ENCODE measurements around the gene PPP1R2.
"Not testable (repeated sequence)": the region's sequence is repeated elsewhere in the genome, so short reads cannot be mapped to it uniquely, and the experiment has no call there.

PPP1R2 gene

DNA sequence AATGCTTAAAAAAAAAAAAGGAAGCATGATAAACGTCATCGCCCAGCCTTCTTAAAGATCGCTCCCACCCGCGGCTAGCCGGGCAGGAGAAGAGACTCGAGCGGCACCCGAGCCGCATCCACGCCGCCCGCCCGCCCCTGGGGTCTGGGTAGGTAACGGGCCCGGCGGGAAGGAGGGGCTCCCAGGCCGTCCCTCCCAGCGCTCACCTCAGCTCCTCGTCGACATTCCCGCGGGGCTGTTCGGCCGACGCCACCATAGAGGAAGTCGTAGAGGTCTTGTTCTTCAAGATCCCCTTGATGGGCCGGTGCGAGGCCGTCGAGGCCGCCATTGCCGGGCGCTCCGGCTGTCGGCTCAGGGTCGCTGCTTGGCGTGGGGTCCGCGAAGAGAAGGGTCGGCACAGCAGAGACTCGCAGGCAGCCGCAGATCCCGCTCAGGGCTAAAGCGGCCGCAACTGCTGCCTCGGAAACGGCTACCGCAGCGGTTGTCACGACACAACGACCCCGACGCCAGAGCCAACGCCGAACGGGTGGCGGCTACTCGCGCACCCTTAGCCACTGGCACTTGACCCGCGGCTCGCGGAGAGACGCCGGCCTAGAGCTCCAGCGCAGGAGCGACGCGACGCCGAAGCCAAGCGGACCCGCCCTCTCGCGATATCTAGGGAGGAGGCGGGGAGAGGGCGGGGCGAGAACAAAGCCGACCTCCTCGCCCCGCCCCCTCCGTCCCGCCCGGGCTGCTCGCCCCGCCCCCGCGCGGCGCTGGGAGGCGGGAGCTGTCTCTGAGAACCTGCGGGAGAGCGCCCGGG is at the start of gene PPP1R2:
PPP1R2 (minus strand) TSS at position 628 of the 802 bp plus-strand sequence; CDS start at position 328, 300 bp downstream.
- DNase-seq: peak; percentile 94

DNA sequence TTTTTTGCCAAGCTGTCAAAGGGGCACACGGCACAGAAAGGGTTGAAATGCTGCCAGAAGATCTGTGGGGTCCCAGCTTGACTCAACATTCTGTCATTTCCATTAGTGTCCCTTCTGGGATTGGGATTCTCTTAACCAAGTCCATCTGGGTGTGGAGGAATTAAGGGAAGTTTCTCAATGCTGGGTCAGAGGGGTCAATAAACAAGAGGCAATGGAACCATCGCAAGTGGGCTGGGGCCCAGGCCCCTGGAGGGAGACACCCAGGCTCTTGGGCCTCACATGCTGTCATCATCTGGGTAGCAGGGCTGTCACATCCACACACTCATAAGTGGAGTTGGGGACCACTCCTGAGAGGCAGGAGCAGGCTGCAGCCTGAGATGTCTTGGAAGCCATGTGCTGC is 48.7 kb upstream of the PPP1R2 start:
- DNase-seq: no peak

DNA sequence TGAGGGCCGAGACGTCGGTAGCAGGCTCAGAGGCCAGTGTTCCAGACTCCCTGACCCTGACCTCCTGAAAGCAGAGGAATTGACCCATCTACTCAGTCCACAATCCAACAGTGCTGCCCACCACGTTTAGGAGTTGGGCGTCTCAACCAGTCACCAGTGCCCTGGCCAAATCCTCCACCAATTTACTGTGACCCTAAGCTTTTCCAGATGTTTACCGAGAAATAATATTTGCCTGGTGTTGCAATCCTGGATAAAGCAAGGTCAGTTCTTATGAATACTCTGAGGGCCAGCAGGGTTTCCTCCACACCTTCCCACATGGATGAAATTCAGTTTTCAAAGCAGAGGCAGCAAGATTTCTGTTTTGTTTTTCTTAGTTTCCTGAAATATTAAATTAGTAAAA is 48.1 kb upstream of the PPP1R2 start:
- no peak for DNase-seq

DNA sequence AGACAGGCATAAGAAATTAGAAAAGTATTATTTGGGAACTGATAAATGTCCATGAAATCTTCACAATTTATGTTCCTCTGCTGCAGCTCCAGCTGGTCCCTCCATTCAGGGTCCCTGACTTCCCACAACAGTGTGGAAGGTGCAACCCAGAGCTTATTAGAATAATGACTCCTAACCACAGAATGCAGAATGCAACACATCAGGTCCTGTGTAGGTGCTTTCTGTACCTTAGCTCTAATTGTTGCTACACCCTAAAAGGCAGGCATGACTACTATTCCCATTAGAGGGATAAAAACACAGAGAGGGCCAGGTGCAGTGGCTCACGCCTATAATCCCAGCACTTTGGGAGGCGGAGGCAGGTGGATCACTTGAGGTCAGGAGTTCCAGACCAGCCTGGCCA is 47.3 kb upstream of the PPP1R2 start:
- not testable (repeated sequence) for DNase-seq

DNA sequence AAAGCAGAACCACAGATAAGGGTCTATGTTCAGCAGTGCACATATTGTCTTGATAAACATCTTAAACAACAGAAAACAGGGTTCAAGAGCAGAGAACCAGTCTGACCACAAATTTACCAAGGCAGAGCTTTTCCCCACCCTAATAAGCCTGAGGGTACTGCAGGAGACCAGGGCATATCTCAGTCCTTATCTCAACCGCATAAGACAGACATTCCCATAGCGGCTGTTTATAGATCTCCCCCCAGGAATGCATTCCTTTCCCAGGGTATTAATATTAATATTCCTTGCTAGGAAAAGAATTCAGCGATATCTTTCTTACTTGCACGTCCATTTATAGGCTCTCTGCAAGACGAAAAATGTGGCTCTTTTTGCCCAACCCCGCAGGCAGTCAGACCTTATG is 46.7 kb upstream of the PPP1R2 start:
- not testable (repeated sequence) for DNase-seq

DNA sequence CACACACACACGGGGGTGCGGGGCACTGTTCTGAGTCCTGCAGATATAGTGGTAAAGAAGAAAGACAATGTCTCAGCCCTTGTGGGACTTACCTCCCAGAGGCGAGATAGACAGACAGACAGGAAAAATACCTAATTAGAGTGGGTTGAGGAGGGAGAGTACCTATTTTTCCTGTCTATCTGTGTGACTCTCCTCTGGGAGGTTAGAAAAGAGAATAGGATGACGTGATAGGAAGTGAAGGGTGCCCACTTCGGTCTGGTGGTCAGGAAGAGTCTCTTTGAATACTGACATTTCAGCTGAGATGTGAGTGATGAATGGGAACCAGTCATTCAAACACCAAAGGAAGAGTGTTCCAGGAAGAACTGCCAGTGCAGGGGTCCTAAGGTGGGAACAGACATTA is 44.7 kb upstream of the PPP1R2 start:
- no peak for DNase-seq

DNA sequence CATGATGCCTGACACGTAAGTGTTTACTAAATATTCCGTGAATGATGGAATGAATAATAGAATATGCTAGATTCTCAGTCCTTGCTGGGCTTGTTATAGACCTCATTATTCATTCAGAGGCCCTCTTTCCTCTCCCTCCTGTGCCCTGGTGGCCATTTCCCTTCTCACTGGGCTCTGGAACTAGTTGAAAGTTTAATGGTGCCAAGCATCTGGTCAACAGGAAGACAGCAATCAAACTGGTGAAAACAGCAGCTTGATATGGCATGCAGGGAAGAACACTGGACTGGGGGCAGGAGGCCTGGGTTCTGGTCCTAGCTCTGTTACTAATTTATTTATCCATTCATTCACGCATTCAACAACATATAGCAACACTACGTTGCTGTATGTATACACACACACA is 44.3 kb upstream of the PPP1R2 start:
- no peak for DNase-seq

DNA sequence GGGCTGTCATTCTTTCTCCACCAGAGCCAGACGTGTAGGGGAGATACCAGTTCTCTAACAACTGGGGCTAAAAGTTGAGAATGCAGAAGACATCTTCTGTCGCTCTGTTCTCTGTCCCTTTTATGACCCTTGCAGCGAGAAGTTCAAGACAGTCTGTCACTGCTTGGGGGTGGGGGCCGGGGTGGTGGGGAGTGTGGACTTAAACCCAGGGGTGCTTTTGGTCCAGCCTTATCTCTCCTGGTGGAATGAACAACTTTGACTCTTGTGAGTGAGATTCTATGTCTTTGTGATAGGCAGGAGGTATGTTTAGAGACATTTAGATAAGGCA is 41.4 kb upstream of the PPP1R2 start:
- no peak for DNase-seq

DNA sequence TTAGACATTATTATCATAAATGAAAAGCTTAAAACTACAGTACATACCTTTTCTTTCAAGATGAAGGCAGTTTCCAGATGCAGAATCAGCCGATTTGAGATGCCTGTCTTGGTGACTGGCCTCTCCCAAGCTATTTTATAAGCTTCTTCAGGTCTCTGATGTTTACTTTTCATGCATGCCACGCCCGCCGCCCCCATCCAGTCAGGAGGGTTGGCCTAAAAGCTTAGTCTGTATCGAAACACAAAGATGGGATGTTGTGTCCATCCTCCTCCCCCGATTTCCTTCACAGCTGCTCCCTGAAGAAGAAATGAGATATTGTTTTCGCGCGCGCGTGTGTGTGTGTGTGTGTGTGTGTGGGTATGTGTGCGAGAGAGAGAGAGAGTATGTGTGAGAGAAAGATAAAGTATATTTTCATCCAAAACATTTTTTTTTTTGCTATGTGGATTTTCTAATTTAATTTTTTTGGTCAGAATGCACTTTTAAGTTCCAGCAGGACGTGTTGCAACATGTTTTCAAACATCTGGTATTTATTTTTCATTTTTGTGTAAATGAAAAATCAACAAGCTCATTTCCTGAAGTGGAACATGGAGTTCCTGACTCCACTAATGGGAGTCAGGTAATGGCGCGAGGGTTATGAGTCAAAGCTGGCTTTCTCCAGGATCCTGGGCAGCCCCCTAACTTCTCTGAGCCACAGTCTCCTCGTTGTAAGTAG is 40.9 kb upstream of the PPP1R2 start, which contains the start of gene APOD:
APOD (minus strand) TSS at position 110 of the 712 bp plus-strand sequence. CDS start 4,479 bp downstream, outside the sequence.
- DNase-seq: peak; percentile 79

DNA sequence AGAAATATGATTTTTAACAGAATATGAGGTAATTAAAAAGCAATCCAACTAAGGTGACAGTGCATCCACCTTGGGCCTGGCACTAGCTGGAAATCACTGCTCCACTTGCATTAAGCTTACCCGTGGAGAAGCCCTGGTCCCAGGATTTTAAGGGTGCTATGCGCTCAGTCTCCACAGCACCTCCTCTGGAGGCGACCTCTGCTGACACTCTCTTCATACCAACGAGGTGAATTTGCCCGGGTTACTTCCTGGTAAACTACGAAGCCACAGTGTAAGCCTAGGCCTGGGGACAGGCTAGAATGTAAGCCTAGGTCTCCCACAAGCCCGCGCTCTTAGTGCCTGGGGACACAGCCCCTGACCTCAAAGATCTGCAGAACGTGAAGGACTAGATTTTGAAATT is 39.8 kb upstream of the PPP1R2 start:
- DNase-seq: peak; percentile 40

DNA sequence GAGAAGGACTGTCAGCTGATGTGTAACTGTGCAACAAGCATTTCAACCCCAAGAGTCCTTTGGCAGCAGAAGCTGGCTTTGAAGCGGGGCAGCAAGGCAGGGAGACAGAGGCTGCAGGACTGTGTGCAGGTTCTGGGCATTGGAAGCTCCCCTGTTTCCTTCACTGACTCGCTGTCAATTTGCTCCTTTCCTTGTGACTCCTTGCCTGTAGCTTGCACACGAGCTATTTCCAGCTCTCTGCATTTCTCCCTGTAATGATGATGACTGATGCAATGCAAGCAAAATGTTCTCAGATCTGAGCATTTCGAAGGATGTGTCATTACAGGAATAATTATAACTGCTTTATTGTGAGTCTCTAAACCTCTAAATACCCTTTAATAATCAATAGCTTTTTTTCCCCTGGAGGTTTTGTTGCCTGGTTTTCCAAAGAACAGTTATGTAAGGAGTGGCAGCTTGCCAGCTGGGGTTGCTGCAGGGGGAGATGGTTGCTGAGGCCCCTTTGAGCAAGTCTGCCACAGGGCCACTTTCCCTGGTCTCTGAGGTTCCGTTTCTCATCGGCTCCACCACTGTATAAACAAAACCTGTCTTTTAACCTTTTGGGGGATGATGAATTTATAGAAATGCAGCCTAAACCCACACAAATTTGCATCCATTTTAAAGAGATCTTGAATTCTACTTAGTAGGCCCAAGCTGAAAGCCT is 37.8 kb upstream of the PPP1R2 start:
- peak; percentile 69 for DNase-seq

DNA sequence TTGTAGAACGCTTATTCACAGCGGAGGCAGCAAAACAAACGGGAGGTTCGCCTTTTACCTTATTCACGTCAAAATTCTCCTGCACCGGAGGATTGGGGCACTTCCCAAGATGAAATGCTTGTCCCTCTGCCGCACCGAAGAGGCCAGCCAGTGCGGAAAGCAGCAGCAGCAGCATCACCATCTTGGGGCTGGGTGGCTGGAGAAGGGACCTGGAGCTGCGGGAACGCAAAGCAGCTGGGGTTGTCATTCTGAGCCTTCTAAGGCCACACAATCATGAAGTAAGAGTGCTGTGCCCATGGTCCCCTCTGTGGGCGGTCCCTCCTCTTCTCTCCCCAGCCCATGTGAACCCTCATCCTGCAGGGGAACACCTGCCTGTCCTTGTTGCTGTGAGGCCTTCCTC is 36.2 kb upstream of the PPP1R2 start:
- no peak for DNase-seq

DNA sequence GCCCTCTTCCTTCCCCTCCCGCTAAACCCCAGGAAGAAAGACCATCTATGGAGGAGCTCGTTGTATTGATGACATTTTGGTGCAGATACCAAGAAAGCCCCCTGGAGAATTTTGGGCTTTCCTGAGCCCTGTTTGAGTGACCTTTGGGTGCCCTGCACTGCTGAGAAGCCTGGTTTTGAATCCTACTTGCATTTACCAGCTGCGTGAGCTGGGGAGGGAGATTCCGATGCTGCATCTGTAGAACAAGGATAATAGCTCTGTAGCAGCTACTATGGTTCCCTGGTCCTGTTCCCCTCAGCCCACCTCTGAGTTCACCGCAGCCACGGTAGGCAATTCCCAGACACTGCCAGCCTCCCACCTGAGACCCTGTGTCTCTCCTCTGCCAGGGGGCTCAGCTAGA is 35.4 kb upstream of the PPP1R2 start:
- no peak for DNase-seq

DNA sequence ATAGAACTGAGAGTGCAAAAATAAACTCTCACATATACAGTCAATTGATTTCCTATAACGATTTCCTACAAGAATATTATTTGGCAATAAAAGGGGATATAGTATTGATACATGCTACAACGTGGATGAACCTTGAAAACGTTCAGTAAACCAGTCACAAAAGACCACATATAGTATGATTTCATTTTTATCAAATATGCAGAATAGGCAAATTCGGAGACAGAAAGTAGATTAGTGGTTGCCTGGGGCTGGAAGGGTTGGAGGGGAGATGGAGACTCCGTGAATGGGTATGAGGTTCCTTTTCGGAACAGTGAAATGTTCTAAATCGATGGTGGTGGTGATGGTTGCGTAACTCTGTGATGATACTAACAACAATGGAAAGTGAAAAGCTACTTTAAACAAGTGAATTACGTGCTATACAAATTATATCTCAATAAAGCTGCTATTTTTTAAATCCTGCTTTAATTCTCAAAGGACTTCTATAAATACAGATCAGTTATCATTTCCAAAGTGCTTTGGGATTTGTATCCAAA is 34.6 kb upstream of the PPP1R2 start:
- DNase-seq: no peak

DNA sequence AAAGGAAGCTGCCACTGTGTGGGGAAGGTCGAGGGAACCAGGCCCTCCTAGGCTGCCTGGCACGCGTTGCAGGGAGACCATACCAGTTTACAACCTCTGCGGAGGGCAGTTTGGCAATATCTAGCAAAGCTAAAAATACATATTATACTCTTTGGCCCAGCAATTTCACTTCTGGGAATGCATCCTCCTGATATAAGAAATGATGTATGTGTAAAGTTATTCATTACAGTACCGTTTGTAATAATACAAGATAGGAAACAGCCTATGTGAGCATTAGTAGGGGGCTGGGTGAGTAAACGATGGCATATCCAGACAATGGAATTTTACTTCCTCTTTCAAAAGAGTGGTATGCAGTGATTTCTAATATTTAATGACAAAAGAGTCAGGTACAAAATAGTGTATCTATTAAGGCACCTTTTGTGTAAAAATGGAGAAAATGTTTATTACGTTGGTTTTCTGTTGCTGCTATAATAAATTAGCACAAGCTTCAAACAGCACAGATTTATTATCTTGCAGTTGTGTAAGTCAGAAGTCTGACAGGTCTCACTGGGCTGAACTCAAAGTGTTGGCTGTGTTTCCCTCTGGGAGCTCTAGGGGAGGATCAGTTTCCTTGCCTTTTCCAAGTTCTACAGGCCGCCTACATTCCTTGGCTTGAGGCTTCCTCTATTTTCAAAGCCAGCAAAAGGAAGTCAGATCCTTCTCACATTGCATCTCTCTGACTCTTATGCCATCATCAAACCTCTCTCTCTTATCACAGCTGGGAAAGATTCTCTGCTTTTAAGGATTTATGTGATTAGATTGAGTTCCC is 31.6 kb upstream of the PPP1R2 start:
- DNase-seq: no peak

DNA sequence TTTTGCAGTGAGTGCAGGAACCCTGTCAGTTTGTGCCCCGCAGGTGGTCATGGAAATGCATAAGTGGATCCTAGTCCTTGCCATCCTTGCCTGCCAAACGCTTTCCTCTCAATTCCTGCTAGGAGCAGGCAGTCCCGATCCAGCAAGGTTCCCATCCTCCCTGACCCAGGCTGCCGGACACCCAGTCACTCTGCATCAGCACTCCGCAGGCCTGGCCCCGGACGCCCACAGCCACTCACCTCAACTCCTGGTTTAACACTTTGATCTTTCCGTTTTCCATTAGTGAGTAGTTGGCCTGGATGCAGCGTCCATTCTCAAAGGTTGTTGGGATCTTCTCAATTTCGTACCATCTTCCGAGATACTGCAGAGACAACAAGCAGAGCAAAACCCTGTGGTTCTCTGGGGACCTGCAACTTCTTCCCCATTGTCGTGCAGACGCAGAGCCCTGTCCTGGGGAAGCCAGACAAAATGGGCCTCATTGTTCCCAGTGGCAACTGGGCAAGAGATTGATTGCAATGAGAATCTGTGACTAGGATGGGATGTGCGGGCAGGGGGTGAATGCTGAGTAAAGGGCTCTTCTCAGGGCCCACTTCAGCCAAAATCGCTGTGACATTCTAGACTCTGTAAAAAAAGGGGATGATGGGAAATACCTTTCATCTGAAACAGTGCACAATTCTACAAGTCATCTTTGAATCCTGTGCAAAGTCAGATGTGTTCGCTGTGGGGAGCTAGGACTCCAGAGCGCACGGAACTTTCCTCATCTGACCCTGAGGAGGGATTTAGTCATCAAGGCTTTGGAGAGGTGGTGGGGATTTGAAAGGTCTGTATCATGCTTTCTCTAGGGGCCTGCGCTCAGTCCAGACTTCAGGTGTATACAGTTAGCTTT is 30.7 kb upstream of the PPP1R2 start:
- no peak for DNase-seq

DNA sequence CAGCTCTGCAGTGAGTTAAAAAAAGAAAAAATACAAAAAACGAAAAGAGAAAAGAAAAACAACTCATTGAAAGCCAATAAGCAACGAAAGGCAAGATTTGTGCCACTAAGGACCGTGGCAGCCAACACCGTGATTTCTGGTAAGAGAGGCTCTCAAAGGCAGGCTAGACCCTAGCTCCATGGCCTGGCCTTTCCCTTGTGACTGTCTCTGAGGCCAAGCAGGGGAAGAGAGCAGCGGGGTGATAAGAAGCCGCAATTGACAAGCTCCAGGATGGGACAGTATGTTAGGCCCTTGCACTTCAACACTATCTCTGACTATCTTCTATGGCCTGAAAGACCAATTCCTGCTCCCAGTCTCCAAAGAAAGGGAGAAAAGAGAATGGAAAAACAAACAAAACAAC is 28.2 kb upstream of the PPP1R2 start:
- no peak for DNase-seq

DNA sequence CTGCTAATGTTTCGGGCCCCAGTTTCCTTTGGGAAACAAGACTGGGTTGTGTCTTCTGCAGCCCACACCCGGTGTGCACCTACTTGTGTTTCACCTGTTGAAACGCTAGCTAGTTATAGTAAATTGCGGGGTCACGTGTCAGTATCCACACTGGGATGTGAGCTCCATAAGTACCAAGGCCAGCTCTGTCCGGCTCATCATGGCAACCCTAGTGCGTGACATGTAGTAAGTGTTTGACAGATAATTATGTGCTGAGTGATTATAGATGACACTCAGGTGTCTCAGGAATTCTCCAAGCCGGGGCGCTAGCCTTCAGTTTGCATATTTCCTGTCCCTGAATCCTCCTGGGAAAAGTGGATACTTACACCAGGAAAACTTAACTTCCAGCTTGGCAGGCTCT is 27.8 kb upstream of the PPP1R2 start:
- DNase-seq: no peak

DNA sequence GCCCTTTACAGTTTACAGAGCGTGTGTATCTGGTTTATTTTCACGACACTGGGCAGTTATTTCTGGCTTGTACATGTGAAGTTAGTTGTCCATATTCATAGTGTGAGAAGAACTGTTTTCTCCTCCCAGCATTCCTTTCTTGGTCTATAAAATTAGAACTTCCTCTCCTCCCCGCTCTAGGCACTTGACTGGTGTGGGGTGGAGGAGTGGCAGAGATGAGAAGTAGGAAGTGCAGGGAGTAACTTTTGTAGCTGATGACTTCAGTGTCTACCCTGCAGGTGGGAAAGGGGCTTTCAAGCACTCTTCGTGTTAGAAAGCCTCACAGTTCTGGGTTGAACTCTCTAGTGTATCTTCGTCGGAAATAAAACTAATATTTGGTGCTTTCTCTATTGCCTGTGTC is 27.2 kb upstream of the PPP1R2 start:
- no peak for DNase-seq

DNA sequence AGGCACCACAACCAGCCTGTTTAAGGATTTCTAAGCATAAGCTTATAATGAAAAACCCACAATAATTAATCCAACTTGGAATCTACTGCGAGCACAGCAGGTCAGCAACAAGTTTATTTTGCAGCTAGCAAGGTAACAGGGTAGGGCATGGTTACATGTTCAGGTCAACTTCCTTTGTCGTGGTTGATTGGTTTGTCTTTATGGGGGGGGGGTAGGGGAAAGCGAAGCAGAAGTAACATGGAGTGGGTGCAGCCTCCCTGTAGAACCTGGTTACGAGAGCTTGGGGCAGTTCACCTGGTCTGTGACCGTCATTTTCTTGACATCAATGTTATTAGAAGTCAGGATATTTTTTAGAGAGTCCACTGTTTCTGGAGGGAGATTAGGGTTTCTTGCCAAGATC is 25.5 kb upstream of the PPP1R2 start:
- no peak for DNase-seq

DNA sequence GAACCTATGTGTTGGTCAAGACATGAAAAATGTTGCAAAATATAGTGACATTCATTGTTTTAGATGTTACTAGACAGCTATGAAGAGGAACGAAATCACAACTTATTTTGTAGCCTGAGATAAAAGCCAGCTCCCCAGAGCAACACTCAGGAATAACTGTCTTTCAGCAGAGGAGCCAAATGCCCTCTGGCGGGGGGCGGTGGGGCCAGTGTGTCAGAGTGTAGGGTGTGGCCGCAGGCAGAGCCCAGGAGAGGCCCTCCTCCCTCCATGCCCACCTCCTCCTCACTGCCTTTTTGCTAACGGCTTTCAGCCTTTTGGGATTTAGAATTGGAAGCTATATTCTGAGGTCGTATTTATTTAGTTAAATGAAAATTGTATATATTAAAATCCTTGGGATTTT is 23.7 kb upstream of the PPP1R2 start:
- DNase-seq: no peak

DNA sequence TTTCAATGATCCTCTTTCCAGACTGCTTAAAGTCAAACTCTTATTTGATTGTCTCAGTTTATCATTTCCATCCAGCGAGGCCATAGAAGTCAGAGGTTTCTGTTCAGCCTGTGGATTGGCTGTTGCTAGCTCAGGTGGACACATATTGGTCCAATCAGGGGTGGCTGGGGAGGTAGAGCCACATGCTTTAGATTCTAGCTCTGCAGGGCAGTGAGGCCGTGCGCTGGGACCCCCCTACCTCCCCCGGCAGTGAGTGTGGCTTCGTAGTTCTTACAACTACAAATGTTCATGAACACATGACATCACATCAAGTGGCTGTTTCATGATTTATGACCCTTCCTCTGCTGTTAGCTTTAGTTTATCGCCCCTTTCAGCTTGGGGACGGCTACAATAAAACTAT is 22.6 kb upstream of the PPP1R2 start:
- DNase-seq: no peak
